Measurements from ENCODE around the gene INHBB. TPM values are rescaled to one million over a fixed set of nuclear protein-coding genes. Genes with fewer than 3 reads are reported as not detected.
A peak's percentile ranks its signal among the peaks of the same experiment; 100 is the strongest.
"Not testable (repeated sequence)": the region's sequence is repeated elsewhere in the genome, so short reads cannot be mapped to it uniquely, and the experiment has no call there.

Gene INHBB
- under 1 TPM; 0.12 to 0.51 (median 0.28) TPM for polyA plus RNA-seq (ENCODE audit: insufficient read depth in 1 of 5, insufficient read length in 5 of 5, low replicate concordance in 1 of 5)
- long read RNA-seq, donor 1: 0 reads
- long read RNA-seq, donor 2: 0 reads
- long read RNA-seq, donor 3, partial matches to known transcripts: 0 of 1 reads
- long read RNA-seq, donor 3, other reads (novel, unspliced or antisense): 0 of 1 reads
- long read RNA-seq, donor 4: 0 reads
- long read RNA-seq, donor 5: 0 reads
- long read RNA-seq, donor 6: 0 reads
- long read RNA-seq, donor 7, partial matches to known transcripts: 0 of 1 reads
- long read RNA-seq, donor 7, other reads (novel, unspliced or antisense): 0 of 1 reads
- long read RNA-seq, donor 8: 0 reads

GRCh38 chr2:120346026-120346666 is at the start of gene INHBB:
Gene INHBB (plus strand): TSS chr2:120346136. CDS start chr2:120346189, 53 bp downstream.
- DNase-seq: no peak

- no peak for DNase-seq
Measured at GRCh38 chr2:120298173-120298835, 47.6 kb upstream of the INHBB start.

GRCh38 chr2:120299004-120299403 is 46.9 kb upstream of the INHBB start:
- DNase-seq: no peak

- DNase-seq: no peak
Measured at GRCh38 chr2:120299561-120299960, 46.4 kb upstream of the INHBB start.

- no peak for DNase-seq
Measured at GRCh38 chr2:120300385-120300784, 45.6 kb upstream of the INHBB start.

GRCh38 chr2:120301284-120301683 is 44.7 kb upstream of the INHBB start:
- no peak for DNase-seq

- no peak for DNase-seq
Measured at GRCh38 chr2:120302301-120302700, 43.6 kb upstream of the INHBB start.

- no peak for DNase-seq
Measured at GRCh38 chr2:120303177-120303576, 42.8 kb upstream of the INHBB start.

- no peak for DNase-seq
Measured at GRCh38 chr2:120305296-120305695, 40.6 kb upstream of the INHBB start.

GRCh38 chr2:120305937-120306490 is 39.9 kb upstream of the INHBB start:
- no peak for DNase-seq

- DNase-seq: no peak
Measured at GRCh38 chr2:120307482-120307881, 38.5 kb upstream of the INHBB start.

GRCh38 chr2:120308038-120308910 is 37.7 kb upstream of the INHBB start:
- DNase-seq: no peak

GRCh38 chr2:120310136-120310535 is 35.8 kb upstream of the INHBB start:
- DNase-seq: no peak

GRCh38 chr2:120310841-120311240 is 35.1 kb upstream of the INHBB start:
- not testable (repeated sequence) for DNase-seq

GRCh38 chr2:120312076-120312475 is 33.9 kb upstream of the INHBB start:
- DNase-seq: no peak

- DNase-seq: peak; percentile 82 to 85
Measured at GRCh38 chr2:120312860-120313694, 32.9 kb upstream of the INHBB start.

- DNase-seq: no peak
Measured at GRCh38 chr2:120313695-120314615, 32.0 kb upstream of the INHBB start.

GRCh38 chr2:120314690-120315366 is 31.1 kb upstream of the INHBB start:
- no peak for DNase-seq
